HCT116 (cell line): ENCODE results near the gene EIF6. TPM values are rescaled to one million over a fixed set of nuclear protein-coding genes. Genes with fewer than 3 reads are reported as not detected.
A peak's percentile ranks its signal among the peaks of the same experiment; 100 is the strongest.

Experiments
- ATAC-seq: fragments of 200-7000 bp; cut with Tn5 transposase; 2 replicates; pipeline ENCODE4 v1.9.1; 2020; ENCODE audit warnings: mild to moderate bottlenecking, moderate library complexity
- BruUV-seq: library from RNA; stranded (reverse); fragments of 400-500 nt; replicated peaks from 2 replicates; lab custom pipeline; 2021; lab: Mats Ljungman, UMichigan
- CTCF ChIA-PET: fragments of 300-600 bp; sonication (Branson Sonifier 250); formaldehyde crosslinking; loops from one replicate; lab custom pipeline; 2021; ENCODE audit warnings: antibody characterized with exemption; lab: Charles Lee
- POLR2A ChIA-PET: fragments of 300-600, 350-600 bp; sonication (Branson Sonifier 250); formaldehyde crosslinking; loops from one replicate; lab custom pipeline; 2021; ENCODE audit warnings: antibody characterized with exemption; lab: Charles Lee
- RAD21 ChIA-PET, 2 experiments: fragments of 300-600 bp; sonication (Branson Sonifier 250); formaldehyde crosslinking; loops; one replicate each; lab custom pipeline; 2023; ENCODE audit warnings: low total read pairs in 2 of 2; ENCODE audit not compliant: uncharacterized antibody in 2 of 2, unreplicated experiment in 2 of 2, low non-redundant PET in 1 of 2; lab: Charles Lee
- DNase-seq: peaks from one replicate; pipeline ENCODE4 v3.0.0-alpha.2; 2010; ENCODE audit warnings: low read depth, low spot score
- H2AFZ ChIP-seq: fragments of 200-600 bp; shearing (Covaris generic), sonication (generic); 2 replicates; pipeline ENCODE4 v1.6.1; 2017; ENCODE audit warnings: low read depth, mixed run types, mixed read lengths, antibody characterized with exemption, low read length; ENCODE audit not compliant: poor library complexity, severe bottlenecking
- H3K27ac ChIP-seq: 2 replicates; pipeline ENCODE4 v1.5.1; 2012; ENCODE audit warnings: low read depth, low read length
- H3K27me3 ChIP-seq: fragments of 200-600 bp; sonication (generic); 2 replicates; pipeline ENCODE4 v1.6.1; 2016; ENCODE audit warnings: mixed run types, low read length, mixed read lengths; ENCODE audit not compliant: insufficient read depth
- H3K36me3 ChIP-seq, 2 experiments: fragments of 200-500 bp in 1 of 2; fragments of 200-600 bp in 1 of 2; sonication (Bioruptor generic) in 1 of 2; sonication (generic) in 1 of 2; 2 replicates each; pipeline versions ENCODE4 v1.5.1 to v1.6.1; 2014 to 2016; ENCODE audit warnings: low read length in 2 of 2, inconsistent platforms in 1 of 2, mixed read lengths in 1 of 2, mixed run types in 1 of 2; ENCODE audit not compliant: insufficient read depth in 2 of 2, control insufficient read depth in 1 of 2
- H3K4me1 ChIP-seq, 2 experiments: fragments of 200-600 bp in 1 of 2; sonication (generic) in 1 of 2; 2 replicates each; pipeline versions ENCODE4 v1.5.1 to v1.6.1; 2012 to 2017; ENCODE audit warnings: low read length in 2 of 2, inconsistent platforms in 1 of 2, mild to moderate bottlenecking in 1 of 2, mixed read lengths in 1 of 2, mixed run types in 1 of 2, moderate library complexity in 1 of 2; ENCODE audit not compliant: insufficient read depth in 2 of 2, control insufficient read depth in 1 of 2
- H3K4me2 ChIP-seq: fragments of 200-600 bp; sonication (generic); 2 replicates; pipeline ENCODE4 v1.6.1; 2017; ENCODE audit warnings: mixed run types, low read length, mixed read lengths
- H3K4me3 ChIP-seq, 2 experiments: fragments of 200-600 bp in 1 of 2; sonication (generic) in 1 of 2; replicated peaks in 1 of 2; 2 replicates each; pipeline ENCODE4 v1.5.1; 2011 to 2016; ENCODE audit warnings: low read length in 2 of 2, control low read depth in 1 of 2, low read depth in 1 of 2, mild to moderate bottlenecking in 1 of 2, mixed read lengths in 1 of 2, mixed run types in 1 of 2
- H3K79me2 ChIP-seq: fragments of 200-600 bp; sonication (generic); 2 replicates; pipeline ENCODE4 v1.6.1; 2017; ENCODE audit warnings: mild to moderate bottlenecking, mixed run types, low read length, moderate library complexity, mixed read lengths; ENCODE audit not compliant: insufficient read depth
- H3K9ac ChIP-seq: fragments of 200-600 bp; sonication (generic); 2 replicates; pipeline ENCODE4 v1.6.1; 2016; ENCODE audit warnings: low read length, mixed read lengths
- H3K9me2 ChIP-seq: fragments of 200-600 bp; sonication (generic), shearing (Covaris generic); 2 replicates; pipeline ENCODE4 v1.6.1; 2017; ENCODE audit warnings: mixed run types, mild to moderate bottlenecking, moderate library complexity; ENCODE audit not compliant: insufficient read depth
- H3K9me3 ChIP-seq, 2 experiments: fragments of 200-500 bp in 1 of 2; fragments of 200-600 bp in 1 of 2; sonication (Bioruptor generic) in 1 of 2; sonication (generic) in 1 of 2; 2 replicates each; pipeline ENCODE4 v1.6.1; 2014 to 2017; ENCODE audit warnings: low read length in 2 of 2, mixed read lengths in 2 of 2, inconsistent platforms in 1 of 2, low read depth in 1 of 2, mild to moderate bottlenecking in 1 of 2, mixed run types in 1 of 2, moderate library complexity in 1 of 2; ENCODE audit not compliant: control insufficient read depth in 1 of 2, insufficient read depth in 1 of 2
- H4K20me1 ChIP-seq: fragments of 200-600 bp; sonication (generic), shearing (Covaris generic); 2 replicates; pipeline ENCODE4 v1.6.1; 2017; ENCODE audit warnings: mixed run types, mild to moderate bottlenecking, moderate library complexity; ENCODE audit not compliant: insufficient read depth
- CBX3 ChIP-seq: IDR thresholded peaks from 2 replicates; pipeline ENCODE4 v1.6.1; 2012; ENCODE audit warnings: low read depth
- CTCF ChIP-seq, 3 experiments: fragments of 200-600 bp in 1 of 3; sonication (generic) in 1 of 3; IDR thresholded peaks in 2 of 3; conservative IDR thresholded peaks in 1 of 3; 2 replicates each; pipeline ENCODE4 v1.5.1; 2012 to 2017; ENCODE audit warnings: low read depth in 2 of 3, low read length in 2 of 3, antibody characterized with exemption in 1 of 3, borderline replicate concordance in 1 of 3, control low read depth in 1 of 3, mild to moderate bottlenecking in 1 of 3, mixed read lengths in 1 of 3, mixed run types in 1 of 3, moderate library complexity in 1 of 3; ENCODE audit not compliant: insufficient read depth in 1 of 3
- EGR1 ChIP-seq: IDR thresholded peaks from 2 replicates; pipeline ENCODE4 v1.6.1; 2012; ENCODE audit warnings: low read depth
- ELF1 ChIP-seq: IDR thresholded peaks from 2 replicates; pipeline ENCODE4 v1.6.1; 2012; ENCODE audit warnings: low read depth, borderline replicate concordance
- EZH2phosphoT487 ChIP-seq: fragments of 200-600 bp; IDR thresholded peaks from 2 replicates; pipeline ENCODE4 v1.6.1; 2018; ENCODE audit warnings: antibody characterized with exemption, borderline replicate concordance
- FOSL1 ChIP-seq: IDR thresholded peaks from 2 replicates; pipeline ENCODE4 v1.6.1; 2012; ENCODE audit warnings: low read depth
- JUND ChIP-seq: IDR thresholded peaks from 2 replicates; pipeline ENCODE4 v1.6.1; 2012
- MAX ChIP-seq: IDR thresholded peaks from 2 replicates; pipeline ENCODE4 v1.6.1; 2012
- POLR2A ChIP-seq: IDR thresholded peaks from 2 replicates; pipeline ENCODE4 v1.7.0; 2011; ENCODE audit warnings: borderline replicate concordance; ENCODE audit not compliant: insufficient read depth, insufficient read length; ENCODE audit errors: extremely low read depth
- RAD21 ChIP-seq: IDR thresholded peaks from 2 replicates; pipeline ENCODE4 v1.6.1; 2012; ENCODE audit warnings: low read depth, mild to moderate bottlenecking
- REST ChIP-seq: IDR thresholded peaks from 2 replicates; pipeline ENCODE4 v1.6.1; 2012; ENCODE audit warnings: low read depth
- TCF7L2 ChIP-seq: IDR thresholded peaks from 2 replicates; pipeline ENCODE4 v1.7.0; 2011; ENCODE audit warnings: borderline replicate concordance, inconsistent platforms; ENCODE audit not compliant: insufficient read depth, insufficient read length; ENCODE audit errors: extremely low read depth
- YY1 ChIP-seq: IDR thresholded peaks from 2 replicates; pipeline ENCODE4 v1.6.1; 2011; ENCODE audit warnings: low read length, low read depth, moderate library complexity, mild to moderate bottlenecking; ENCODE audit not compliant: insufficient replicate concordance; ENCODE audit errors: extremely low read depth
- ZBTB33 ChIP-seq: IDR thresholded peaks from 2 replicates; pipeline ENCODE4 v1.6.1; 2011; ENCODE audit warnings: mild to moderate bottlenecking, low read length, moderate library complexity; ENCODE audit not compliant: insufficient replicate concordance; ENCODE audit errors: extremely low read depth
- ZFX ChIP-seq: fragments of 450-650 bp; IDR thresholded peaks from 2 replicates; pipeline ENCODE4 v1.6.1; 2017
- ZNF274 ChIP-seq: fragments of 200-500 bp; sonication (Bioruptor generic); IDR thresholded peaks from 2 replicates; pipeline ENCODE4 v1.6.1; 2014; ENCODE audit warnings: mild to moderate bottlenecking, low read depth, low read length, inconsistent platforms
- intact Hi-C: fragments of 100-400 bp; cut with micrococcal nuclease; formaldehyde crosslinking; loops from 2 replicates; pipeline ENCODE4 v1.10.0; 2022
- total RNA-seq: library from RNA; stranded (reverse); gene quantifications from one replicate; pipeline ENCODE4 v1.2.1, GENCODE V29; 2021; ENCODE audit not compliant: unreplicated experiment

Gene EIF6
- total RNA-seq, 1 experiment from 2014 or later = 209 TPM

- no peak for TF ChIP-seq REST
- no peak for TF ChIP-seq EZH2phosphoT487
- TF ChIP-seq JUND = no peak
- no peak for TF ChIP-seq RAD21
- TF ChIP-seq TCF7L2 = no peak
- no peak for TF ChIP-seq YY1
- no peak for TF ChIP-seq ZFX
Measured at GRCh38 chr20:35286899-35287508, 2.4 kb upstream of the EIF6 start (continued).

- Histone ChIP-seq H4K20me1 (no peaks in the 10 kb centered on the region), H2AFZ (no peak overlapping the region), H3K9ac (no peak overlapping the region), H3K9me3 (no peaks in the 10 kb centered on the region), H3K27ac (no peak overlapping the region), H3K9me2 (no peaks in the 10 kb centered on the region), H3K79me2 (peaks cover 32% of the 10 kb centered on the region), H3K4me2 (peak overlapping the region; percentile 84; the same call in 1 of the 2 replicates), H3K27me3 (no peaks in the 10 kb centered on the region), H3K4me1 (peaks cover 8 to 23% of the 10 kb centered on the region in 2 experiments; a peak in 3 of 4 replicates), H3K36me3 (peaks cover 5 to 14% of the 10 kb centered on the region in 2 experiments; a peak in 3 of 4 replicates), H3K4me3 (no peak overlapping the region)
- ChIA-PET POLR2A (no interaction called here), CTCF (no interaction called here), RAD21 (no interaction called here)
- no peak for ATAC-seq
- no peak for DNase-seq
- intact Hi-C loops = no loop called here
- no TSS peak for BruUV-seq
- no peak for TF ChIP-seq POLR2A
- no peak for TF ChIP-seq RAD21
- TF ChIP-seq ZNF274 = no peak
- TF ChIP-seq CBX3 = no peak
- no peak for TF ChIP-seq CTCF (IDR thresholded peaks at IDR 0.05 in 2 of 3, conservative IDR thresholded peaks at IDR 0.05 in 1 of 3; ENCODE audit: borderline replicate concordance in 1 of 3, insufficient read depth in 1 of 3, low read depth in 2 of 3, low read length in 2 of 3)
- TF ChIP-seq ELF1 = no peak
- TF ChIP-seq MAX = no peak
- TF ChIP-seq ZBTB33 = no peak
- no peak for TF ChIP-seq FOSL1
- no peak for TF ChIP-seq EGR1
Measured at GRCh38 chr20:35286077-35286898, 1.7 kb upstream of the EIF6 start.
